Trophoblast cell (in vitro differentiated cells and primary cell): Measurements from ENCODE around the gene SLC12A4.
A peak's percentile ranks its signal among the peaks of the same experiment; 100 is the strongest.
"Not testable (repeated sequence)": the region's sequence is repeated elsewhere in the genome, so short reads cannot be mapped to it uniquely, and the experiment has no call there.

ENCODE experiments used
- DNase-seq, 2 donors: peaks; one replicate each; pipeline ENCODE4 v3.0.0-alpha.2; 2016
- H2AFZ ChIP-seq: 2 replicates; pipeline ENCODE4 v1.6.1; 2013; ENCODE audit warnings: low read length, moderate library complexity, mild to moderate bottlenecking; ENCODE audit not compliant: insufficient read depth, poor library complexity
- H2AK5ac ChIP-seq: 2 replicates; pipeline ENCODE4 v1.6.1; 2013; ENCODE audit warnings: mild to moderate bottlenecking, low read length
- H2BK120ac ChIP-seq: 2 replicates; pipeline ENCODE4 v1.6.1; 2013; ENCODE audit warnings: low read length, mild to moderate bottlenecking, moderate library complexity; ENCODE audit not compliant: insufficient read depth, poor library complexity
- H2BK12ac ChIP-seq: 2 replicates; pipeline ENCODE4 v1.6.1; 2013; ENCODE audit warnings: mild to moderate bottlenecking, low read length, moderate library complexity
- H2BK5ac ChIP-seq: 2 replicates; pipeline ENCODE4 v1.6.1; 2013; ENCODE audit warnings: low read length, low read depth, moderate library complexity, mild to moderate bottlenecking; ENCODE audit not compliant: poor library complexity
- H3K14ac ChIP-seq: 2 replicates; pipeline ENCODE4 v1.6.1; 2013; ENCODE audit warnings: mild to moderate bottlenecking, low read length
- H3K18ac ChIP-seq: 2 replicates; pipeline ENCODE4 v1.6.1; 2013; ENCODE audit warnings: mild to moderate bottlenecking, low read length
- H3K23ac ChIP-seq: 2 replicates; pipeline ENCODE4 v1.6.1; 2013; ENCODE audit warnings: low read length
- H3K27ac ChIP-seq: 2 replicates; pipeline ENCODE4 v1.5.1; 2013; ENCODE audit warnings: low read depth, mild to moderate bottlenecking, inconsistent platforms, low read length, moderate library complexity
- H3K27me3 ChIP-seq: 2 replicates; pipeline ENCODE4 v1.6.1; 2013; ENCODE audit warnings: inconsistent platforms, mild to moderate bottlenecking, low read length, moderate library complexity; ENCODE audit not compliant: insufficient read depth
- H3K36me3 ChIP-seq, 2 experiments: 1 replicate in 1 of 2; 2 replicates in 1 of 2; pipeline ENCODE4 v1.6.1; 2013; ENCODE audit warnings: low read length in 2 of 2, mild to moderate bottlenecking in 2 of 2, moderate library complexity in 1 of 2; ENCODE audit not compliant: insufficient read depth in 2 of 2, control insufficient read depth in 1 of 2
- H3K4ac ChIP-seq: 2 replicates; pipeline ENCODE4 v1.6.1; 2013; ENCODE audit warnings: low read depth, mild to moderate bottlenecking, low read length, moderate library complexity
- H3K4me1 ChIP-seq, 2 experiments: 1 replicate in 1 of 2; 2 replicates in 1 of 2; pipeline ENCODE4 v1.6.1; 2013; ENCODE audit warnings: low read length in 2 of 2, mild to moderate bottlenecking in 2 of 2, moderate library complexity in 1 of 2; ENCODE audit not compliant: insufficient read depth in 2 of 2, control insufficient read depth in 1 of 2
- H3K4me2 ChIP-seq: 2 replicates; pipeline ENCODE4 v1.6.1; 2013; ENCODE audit warnings: inconsistent platforms, mild to moderate bottlenecking, low read length, moderate library complexity
- H3K4me3 ChIP-seq: 2 replicates; pipeline ENCODE4 v1.5.1; 2013; ENCODE audit warnings: mild to moderate bottlenecking, low read depth, low read length, inconsistent platforms
- H3K79me1 ChIP-seq: one replicate; pipeline ENCODE4 v1.6.1; 2013; ENCODE audit warnings: low read length
- H3K79me2 ChIP-seq: 2 replicates; pipeline ENCODE4 v1.6.1; 2013; ENCODE audit warnings: low read length, mild to moderate bottlenecking; ENCODE audit not compliant: control insufficient read depth, insufficient read depth, poor library complexity
- H3K9ac ChIP-seq: 2 replicates; pipeline ENCODE4 v1.6.1; 2013; ENCODE audit warnings: mild to moderate bottlenecking, low read length
- H3K9me3 ChIP-seq: 2 replicates; pipeline ENCODE4 v1.6.1; 2013; ENCODE audit warnings: low read depth, mild to moderate bottlenecking, control low read depth, inconsistent platforms, low read length; ENCODE audit not compliant: insufficient read depth
- H4K12ac ChIP-seq: 2 replicates; pipeline ENCODE4 v1.6.1; 2013; ENCODE audit warnings: low read depth, mild to moderate bottlenecking, low read length, moderate library complexity
- H4K8ac ChIP-seq: 2 replicates; pipeline ENCODE4 v1.6.1; 2013; ENCODE audit warnings: low read depth, mild to moderate bottlenecking, low read length, moderate library complexity
- H4K91ac ChIP-seq: one replicate; pipeline ENCODE4 v1.6.1; 2013; ENCODE audit warnings: low read depth, mild to moderate bottlenecking, low read length, moderate library complexity
- WGBS: extraction: QIAGEN DNeasy Blood & Tissue Kit; methylation state at CpG from one replicate; pipeline ENCODE4 v1.1.7; 2013; ENCODE audit warnings: missing lambda C conversion rate; ENCODE audit not compliant: insufficient read length, insufficient coverage; ENCODE audit errors: extremely low coverage; 5-methylcytosine and 5-hydroxymethylcytosine counted together

The SLC12A4 gene

GRCh38 chr16:67972285-67972684, 3.8 kb upstream of the SLC12A4 start:
- H2BK12ac ChIP-seq, H4K8ac ChIP-seq, H3K4ac ChIP-seq, H2BK120ac ChIP-seq, H3K36me3 ChIP-seq, H4K91ac ChIP-seq, H3K4me1 ChIP-seq, H4K12ac ChIP-seq, H3K4me2 ChIP-seq, H3K23ac ChIP-seq, H3K27me3 ChIP-seq, H3K4me3 ChIP-seq, H2AFZ ChIP-seq, H3K18ac ChIP-seq, H3K14ac ChIP-seq, H3K27ac ChIP-seq, H3K9ac ChIP-seq, H2AK5ac ChIP-seq, H2BK5ac ChIP-seq, H3K9me3 ChIP-seq: not testable (repeated sequence)
- H3K79me1 ChIP-seq, result peaks cover 15% of the 10 kb centered on the region
- peak; percentile 45 to 68 for DNase-seq
- WGBS, result no CpG with 5 or more reads among the region's 7 CpGs
- peaks cover 11% of the 10 kb centered on the region for H3K79me2 ChIP-seq

- no peak overlapping the region for H2AK5ac ChIP-seq
- no peak overlapping the region for H2AFZ ChIP-seq
- H2BK120ac ChIP-seq, result no peak overlapping the region
- H3K18ac ChIP-seq, result no peak overlapping the region
- no peak overlapping the region for H4K91ac ChIP-seq
- peaks cover 3% of the 10 kb centered on the region for H3K9me3 ChIP-seq
- H3K4me3 ChIP-seq, result no peak overlapping the region
- no peak overlapping the region for H2BK5ac ChIP-seq
- peaks cover 22% of the 10 kb centered on the region for H3K79me1 ChIP-seq
- no peak overlapping the region for H2BK12ac ChIP-seq
- no CpG with 5 or more reads among the region's 9 CpGs for WGBS
- H3K36me3 ChIP-seq, result peaks cover 0 to 2% of the 10 kb centered on the region in 2 experiments
- peaks cover 21% of the 10 kb centered on the region for H3K79me2 ChIP-seq
- no peak overlapping the region for H3K4ac ChIP-seq
- no peak overlapping the region for H3K4me2 ChIP-seq
- DNase-seq, result no peak
- H3K9ac ChIP-seq, result no peak overlapping the region
- H4K12ac ChIP-seq, result no peak overlapping the region
- H3K27me3 ChIP-seq, result no peaks in the 10 kb centered on the region
- H3K27ac ChIP-seq, result no peak overlapping the region
- no peak overlapping the region for H3K23ac ChIP-seq
- H3K14ac ChIP-seq, result no peak overlapping the region
- H4K8ac ChIP-seq, result no peak overlapping the region
- H3K4me1 ChIP-seq, result peaks cover 15 to 18% of the 10 kb centered on the region in 2 experiments
Observed at GRCh38 chr16:67971111-67971510, 2.7 kb upstream of the SLC12A4 start.

GRCh38 chr16:67969254-67970039, 1.0 kb upstream of the SLC12A4 start:
- peak overlapping the region; percentile 7 for H2BK5ac ChIP-seq
- no peak overlapping the region for H3K4me3 ChIP-seq
- H2BK120ac ChIP-seq, result peak overlapping the region; percentile 67
- peak overlapping the region; percentile 18 for H2AK5ac ChIP-seq
- H4K12ac ChIP-seq, result peak overlapping the region; percentile 95
- WGBS, result no CpG with 5 or more reads among the region's 40 CpGs
- peak overlapping the region; percentile 75 for H4K8ac ChIP-seq
- H2BK12ac ChIP-seq, result peak overlapping the region; percentile 30
- peaks cover 27% of the 10 kb centered on the region for H3K79me2 ChIP-seq
- H3K18ac ChIP-seq, result no peak overlapping the region
- peaks cover 4 to 13% of the 10 kb centered on the region in 2 experiments for H3K36me3 ChIP-seq
- no peak overlapping the region for H3K4ac ChIP-seq
- H4K91ac ChIP-seq, result peak overlapping the region; percentile 37
- peak overlapping the region; percentile 50 for H2AFZ ChIP-seq
- peaks cover 29% of the 10 kb centered on the region for H3K79me1 ChIP-seq
- no peak overlapping the region for H3K9ac ChIP-seq
- no peaks in the 10 kb centered on the region for H3K27me3 ChIP-seq
- no peaks in the 10 kb centered on the region for H3K9me3 ChIP-seq
- H3K14ac ChIP-seq, result no peak overlapping the region
- peaks cover 26 to 27% of the 10 kb centered on the region in 2 experiments for H3K4me1 ChIP-seq
- no peak overlapping the region for H3K23ac ChIP-seq
- H3K27ac ChIP-seq, result no peak overlapping the region
- no peak for DNase-seq
- peak overlapping the region; percentile 56 for H3K4me2 ChIP-seq

- Histone ChIP-seq H2AK5ac (peak overlapping the region; percentile 75), H2AFZ (peak overlapping the region; percentile 68), H4K8ac (peak overlapping the region; percentile 92), H3K9me3 (no peaks in the 10 kb centered on the region), H3K27me3 (no peaks in the 10 kb centered on the region), H3K4me2 (peak overlapping the region; percentile 64), H3K18ac (peak overlapping the region; percentile 77), H2BK12ac (peak overlapping the region; percentile 7), H3K27ac (peak overlapping the region; percentile 88), H3K14ac (peak overlapping the region; percentile 93), H3K4me3 (peak overlapping the region; percentile 85), H3K9ac (peak overlapping the region; percentile 81), H3K79me2 (peaks cover 29% of the 10 kb centered on the region), H2BK120ac (peak overlapping the region; percentile 89), H2BK5ac (peak overlapping the region; percentile 70), H3K4me1 (peaks cover 28 to 29% of the 10 kb centered on the region in 2 experiments), H4K91ac (peak overlapping the region; percentile 98), H3K4ac (peak overlapping the region; percentile 84), H3K79me1 (peaks cover 30% of the 10 kb centered on the region), H4K12ac (peak overlapping the region; percentile 92), H3K23ac (no peak overlapping the region), H3K36me3 (peaks cover 19 to 26% of the 10 kb centered on the region in 2 experiments)
- no CpG with 5 or more reads among the region's 45 CpGs for WGBS
- peak; percentile 17 to 55 for DNase-seq
Observed at GRCh38 chr16:67967958-67968399, 458 bp downstream of the SLC12A4 start.
